Fibroblast of the aortic adventitia (primary cell): ENCODE results near the gene KIAA0930. TPM values are rescaled to one million over a fixed set of nuclear protein-coding genes. Genes with fewer than 3 reads are reported as not detected.
"Not testable (repeated sequence)": the region's sequence is repeated elsewhere in the genome, so short reads cannot be mapped to it uniquely, and the experiment has no call there.

Experiments used
- DNase-seq: peaks from one replicate; pipeline ENCODE4 v3.0.0-alpha.2; 2010; ENCODE audit warnings: low read depth
- H3K4me3 ChIP-seq: 2 replicates; pipeline ENCODE4 v1.5.1; 2011; ENCODE audit warnings: low read depth, mild to moderate bottlenecking, control low read depth, low read length, moderate library complexity
- CTCF ChIP-seq: IDR thresholded peaks from 2 replicates; pipeline ENCODE4 v1.5.1; 2011; ENCODE audit warnings: mild to moderate bottlenecking, low read length, control low read depth, inconsistent platforms; ENCODE audit not compliant: insufficient read depth
- total RNA-seq: library from RNA; depleted of rRNA; stranded (reverse); fragments of >200 nt; gene quantifications from 2 replicates; pipeline ENCODE4 v1.2.3, GENCODE V29; 2012; ENCODE audit warnings: low replicate concordance

The KIAA0930 gene
- total RNA-seq, 1 donor: 36.4 TPM

GRCh38 chr22:45196926-45197605, 43.6 kb downstream of the KIAA0930 start:
- no peak overlapping the region for H3K4me3 ChIP-seq
- DNase-seq: no peak
- TF ChIP-seq CTCF: no peak

DNA sequence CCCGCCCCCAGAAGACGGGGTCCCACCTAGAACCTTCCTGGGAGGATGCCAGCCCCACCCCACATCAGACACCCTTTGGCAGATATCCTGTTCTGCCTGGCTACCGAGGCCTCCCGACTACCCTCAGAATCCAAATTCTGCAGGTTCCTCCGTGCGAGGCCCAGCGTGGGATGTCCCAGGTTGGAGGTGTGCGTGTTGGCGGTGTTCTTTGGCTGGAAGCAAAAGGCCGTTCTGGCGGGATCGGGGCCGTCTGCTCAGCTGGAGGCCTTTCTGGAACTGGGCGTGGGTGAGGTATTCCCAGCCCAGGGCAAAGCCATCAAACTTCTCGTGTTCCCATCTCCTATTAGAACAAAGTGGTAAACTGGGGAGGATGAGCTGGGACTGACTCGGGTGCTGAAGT, 44.4 kb downstream of the KIAA0930 start:
- DNase-seq: no peak
- H3K4me3 ChIP-seq: no peak overlapping the region
- TF ChIP-seq CTCF: no peak

GRCh38 chr22:45195616-45196015, 45.1 kb downstream of the KIAA0930 start:
- no peak for TF ChIP-seq CTCF
- H3K4me3 ChIP-seq: no peak overlapping the region
- DNase-seq: no peak

DNA sequence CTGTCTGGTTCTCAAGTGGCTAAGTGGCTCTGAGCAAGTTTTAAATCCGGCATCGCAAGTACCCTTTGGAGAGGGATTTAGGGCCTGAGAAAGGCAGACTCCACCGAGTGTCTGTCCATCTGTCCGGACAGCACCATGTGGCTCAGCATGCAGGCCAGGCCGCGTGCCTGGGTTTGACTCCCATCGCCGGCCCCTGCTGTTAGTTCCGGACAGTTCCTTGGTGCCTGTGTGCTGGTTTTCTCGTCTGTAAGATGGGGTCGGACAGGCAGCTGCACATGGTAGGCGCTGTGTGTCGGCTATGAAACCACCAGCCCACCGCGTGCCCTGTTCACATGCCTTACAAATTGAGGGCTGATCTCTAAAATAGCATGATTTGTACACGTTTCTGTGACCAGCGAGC, 46.0 kb downstream of the KIAA0930 start:
- DNase-seq: no peak
- no peak for TF ChIP-seq CTCF
- H3K4me3 ChIP-seq: no peak overlapping the region

GRCh38 chr22:45192701-45193187, 48.0 kb downstream of the KIAA0930 start:
- no peak for DNase-seq
- no peak for TF ChIP-seq CTCF
- no peak overlapping the region for H3K4me3 ChIP-seq

- H3K4me3 ChIP-seq: not testable (repeated sequence)
Measured at GRCh38 chr22:45191746-45192145, 48.9 kb downstream of the KIAA0930 start.

DNA sequence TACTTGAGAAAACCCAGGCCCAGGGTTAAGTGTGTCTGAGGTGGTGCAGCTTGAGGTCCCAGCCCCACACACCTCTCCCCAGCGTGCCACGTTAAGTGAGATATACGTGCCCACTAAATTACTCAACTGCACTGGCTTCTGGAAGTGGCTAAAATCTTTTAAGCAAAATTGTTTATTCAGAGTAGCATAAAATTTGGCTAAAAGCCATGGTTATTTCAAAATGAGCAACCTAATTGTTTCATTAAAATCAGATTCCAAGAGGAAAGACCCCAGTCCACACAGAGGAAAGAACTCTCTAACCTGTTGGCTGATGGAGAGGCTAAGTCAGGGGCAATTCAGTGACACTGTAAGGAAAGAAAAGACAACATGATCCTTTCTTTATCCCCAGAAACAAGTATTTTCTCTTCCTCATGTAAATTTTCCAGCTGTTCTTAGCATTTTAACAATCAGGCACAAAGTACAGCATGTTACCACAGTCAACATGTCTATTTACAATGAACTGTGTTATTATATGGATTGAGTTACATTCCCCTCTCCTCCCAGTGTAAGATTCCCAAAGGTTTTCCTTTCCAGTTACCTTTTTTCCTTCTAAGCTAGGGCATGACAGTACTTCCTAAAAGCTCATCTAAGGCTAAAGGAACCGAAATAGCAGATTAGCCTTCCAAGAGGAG, 50.4 kb downstream of the KIAA0930 start:
- DNase-seq: no peak
- no peak for TF ChIP-seq CTCF

More at GRCh38 chr22:45191746-45192145, 48.9 kb downstream of the KIAA0930 start:
- DNase-seq: not testable (repeated sequence)

More for the DNA sequence above, 50.4 kb downstream of the KIAA0930 start:
- H3K4me3 ChIP-seq: no peak overlapping the region
